Caco-2 (cell line): ENCODE measurements around the gene CDH13. TPM values are rescaled to one million over a fixed set of nuclear protein-coding genes. Genes with fewer than 3 reads are reported as not detected.

Source experiments
- BruUV-seq: library from RNA; stranded (reverse); fragments of 400-500 nt; replicated peaks from 2 replicates; lab custom pipeline; 2021; lab: Mats Ljungman, UMichigan
- CTCF ChIA-PET: fragments of 300-600 bp; sonication (Branson Sonifier 250); formaldehyde crosslinking; loops from one replicate; lab custom pipeline; 2022; ENCODE audit warnings: antibody characterized with exemption; lab: Charles Lee
- POLR2A ChIA-PET: fragments of 300-600 bp; sonication (Branson Sonifier 250); formaldehyde crosslinking; loops from one replicate; lab custom pipeline; 2022; ENCODE audit warnings: antibody characterized with exemption; lab: Charles Lee
- DNase-seq, 2 experiments: peaks; one replicate each; pipeline versions ENCODE4 v3.0.0 to v3.0.0-alpha.2; 2020 to 2022
- H3K27me3 ChIP-seq: replicated peaks from 2 replicates; pipeline ENCODE4 v1.6.0; 2011; ENCODE audit warnings: low read length; ENCODE audit not compliant: control insufficient read depth, insufficient read depth
- H3K36me3 ChIP-seq: 2 replicates; pipeline ENCODE4 v1.5.1; 2011; ENCODE audit warnings: low read length; ENCODE audit not compliant: control insufficient read depth, insufficient read depth
- H3K4me1 ChIP-seq: fragments of 250-450 bp; sonication (Bioruptor Pico); 2 replicates; pipeline ENCODE4 v1.5.1; 2020; ENCODE audit warnings: mild to moderate bottlenecking
- H3K4me3 ChIP-seq: 2 replicates; pipeline ENCODE4 v1.5.1; 2011; ENCODE audit warnings: low read depth, mild to moderate bottlenecking, control low read depth, low read length
- H3K9me3 ChIP-seq: fragments of 250-450 bp; sonication (Bioruptor Pico); 2 replicates; pipeline ENCODE4 v1.5.1; 2020; ENCODE audit warnings: mild to moderate bottlenecking, moderate library complexity
- H3K27ac Mint-ChIP-seq: one replicate; pipeline ENCODE4 v1.8.0; 2022; ENCODE audit warnings: mixed read lengths; ENCODE audit not compliant: unreplicated experiment
- H3K27me3 Mint-ChIP-seq: one replicate; pipeline ENCODE4 v1.8.0; 2022; ENCODE audit warnings: mixed read lengths; ENCODE audit not compliant: insufficient read depth, unreplicated experiment
- H3K36me3 Mint-ChIP-seq: one replicate; pipeline ENCODE4 v1.8.0; 2022; ENCODE audit warnings: mild to moderate bottlenecking, mixed read lengths; ENCODE audit not compliant: insufficient read depth, unreplicated experiment
- H3K4me1 Mint-ChIP-seq: one replicate; pipeline ENCODE4 v1.8.0; 2022; ENCODE audit warnings: low read depth, mixed read lengths; ENCODE audit not compliant: unreplicated experiment
- H3K4me3 Mint-ChIP-seq: one replicate; pipeline ENCODE4 v1.8.0; 2022; ENCODE audit warnings: mild to moderate bottlenecking, moderate library complexity, mixed read lengths; ENCODE audit not compliant: unreplicated experiment
- H3K9me3 Mint-ChIP-seq: one replicate; pipeline ENCODE4 v1.8.0; 2022; ENCODE audit warnings: mixed read lengths; ENCODE audit not compliant: unreplicated experiment
- CTCF ChIP-seq, 2 experiments: fragments of 200-600 bp in 1 of 2; IDR thresholded peaks; 1 replicate in 1 of 2; 2 replicates in 1 of 2; pipeline versions ENCODE4 v1.5.1 to v1.8.0; 2011 to 2022; ENCODE audit warnings: antibody characterized with exemption in 1 of 2, control low read depth in 1 of 2, inconsistent platforms in 1 of 2, low read depth in 1 of 2, low read length in 1 of 2, mild to moderate bottlenecking in 1 of 2, moderate library complexity in 1 of 2; ENCODE audit not compliant: insufficient read depth in 1 of 2, severe bottlenecking in 1 of 2, unreplicated experiment in 1 of 2
- intact Hi-C: fragments of 100-400 bp; cut with micrococcal nuclease; formaldehyde crosslinking; loops from one replicate; pipeline ENCODE4 v1.10.0; 2022; ENCODE audit not compliant: unreplicated experiment
- total RNA-seq: library from RNA; stranded (reverse); gene quantifications from 2 replicates; pipeline ENCODE4 v1.2.3, GENCODE V29; 2022

CDH13 gene
- total RNA-seq, 1 experiment from 2014 or later, result 2.2 TPM

- Mint-ChIP-seq H3K9me3 (peaks cover 15% of the 10 kb centered on the region), H3K27me3 (peaks cover 11% of the 10 kb centered on the region), H3K36me3 (no peaks in the 10 kb centered on the region), H3K4me3 (no peak overlapping the region), H3K27ac (no peak overlapping the region), H3K4me1 (no peaks in the 10 kb centered on the region)
- Histone ChIP-seq H3K9me3 (no peaks in the 10 kb centered on the region; the same call in 1 of the 2 replicates), H3K27me3 (no peaks in the 10 kb centered on the region), H3K4me1 (no peaks in the 10 kb centered on the region), H3K36me3 (no peaks in the 10 kb centered on the region), H3K4me3 (no peak overlapping the region)
- ChIA-PET CTCF (no interaction called here), POLR2A (no interaction called here)
- no peak for DNase-seq
- no TSS peak for BruUV-seq
- TF ChIP-seq CTCF (IDR thresholded peaks at IDR 0.05; ENCODE audit: insufficient read depth in 1 of 2, low read depth in 1 of 2, low read length in 1 of 2, severe bottlenecking in 1 of 2, unreplicated experiment in 1 of 2), result no peak
- intact Hi-C loops, result no loop called here
Measured at GRCh38 chr16:82848013-82848412, 221.2 kb downstream of the CDH13 start.

- no TSS peak for BruUV-seq
- no peak overlapping the region for H3K4me3 Mint-ChIP-seq
Measured at GRCh38 chr16:82852388-82853008, 225.7 kb downstream of the CDH13 start.

GRCh38 chr16:82855471-82855870 lies 228.7 kb downstream of the CDH13 start:
- CTCF ChIA-PET, result no interaction called here
- intact Hi-C loops, result no loop called here
- no peak for DNase-seq
- POLR2A ChIA-PET, result no interaction called here
- Mint-ChIP-seq H3K36me3 (no peaks in the 10 kb centered on the region), H3K9me3 (no peaks in the 10 kb centered on the region), H3K4me3 (no peak overlapping the region), H3K27ac (no peak overlapping the region), H3K4me1 (no peaks in the 10 kb centered on the region), H3K27me3 (peaks cover 7% of the 10 kb centered on the region)
- H3K4me1 ChIP-seq, result no peaks in the 10 kb centered on the region
- BruUV-seq, result no TSS peak
- no peak overlapping the region for H3K4me3 ChIP-seq
- peaks cover 5% of the 10 kb centered on the region; the same call in 1 of the 2 replicates for H3K9me3 ChIP-seq
- TF ChIP-seq CTCF (IDR thresholded peaks at IDR 0.05; ENCODE audit: insufficient read depth in 1 of 2, low read depth in 1 of 2, low read length in 1 of 2, severe bottlenecking in 1 of 2, unreplicated experiment in 1 of 2), result no peak
- no peaks in the 10 kb centered on the region for H3K27me3 ChIP-seq
- no peaks in the 10 kb centered on the region for H3K36me3 ChIP-seq

More at GRCh38 chr16:82852388-82853008, 225.7 kb downstream of the CDH13 start:
- no peaks in the 10 kb centered on the region for H3K36me3 Mint-ChIP-seq
- DNase-seq, result no peak
- ChIA-PET CTCF (no interaction called here), POLR2A (no interaction called here)
- Histone ChIP-seq H3K36me3 (no peaks in the 10 kb centered on the region), H3K4me3 (no peak overlapping the region), H3K4me1 (no peaks in the 10 kb centered on the region), H3K27me3 (no peaks in the 10 kb centered on the region), H3K9me3 (peaks cover 5% of the 10 kb centered on the region; the same call in 1 of the 2 replicates)
- TF ChIP-seq CTCF (IDR thresholded peaks at IDR 0.05; ENCODE audit: insufficient read depth in 1 of 2, low read depth in 1 of 2, low read length in 1 of 2, severe bottlenecking in 1 of 2, unreplicated experiment in 1 of 2), result no peak
- no peaks in the 10 kb centered on the region for H3K9me3 Mint-ChIP-seq
- intact Hi-C loops, result no loop called here
- no peaks in the 10 kb centered on the region for H3K4me1 Mint-ChIP-seq
- no peak overlapping the region for H3K27ac Mint-ChIP-seq
- H3K27me3 Mint-ChIP-seq, result peaks cover 11% of the 10 kb centered on the region
